IMR-90 (cell line): Measurements from ENCODE around the gene RNF217. TPM values are rescaled to one million over a fixed set of nuclear protein-coding genes. Genes with fewer than 3 reads are reported as not detected.

Source experiments
- ATAC-seq: fragments of 200-7000 bp; cut with Tn5 transposase; 2 replicates; pipeline ENCODE4 v1.9.1; 2020; ENCODE audit warnings: low read depth, mild to moderate bottlenecking, moderate library complexity
- BruUV-seq: library from RNA; stranded (reverse); fragments of 400-500 nt; replicated peaks from 2 replicates; lab custom pipeline; 2021; lab: Mats Ljungman, UMichigan
- CTCF ChIA-PET: fragments of 300-600 bp; formaldehyde crosslinking; extraction: SDS; loops from one replicate; lab custom pipeline; 2021; ENCODE audit warnings: antibody characterized with exemption; lab: Yijun Ruan, JAX
- POLR2A ChIA-PET: fragments of 300-600 bp; sonication (Branson Sonifier 250); formaldehyde crosslinking; loops from one replicate; lab custom pipeline; 2022; ENCODE audit warnings: antibody characterized with exemption; ENCODE audit not compliant: unreplicated experiment; lab: Charles Lee
- DNase-seq: peaks from one replicate; pipeline ENCODE4 v3.0.0; 2013
- H2AFZ ChIP-seq: replicated peaks from 2 replicates; pipeline ENCODE3; 2013; ENCODE audit warnings: low read length, mild to moderate bottlenecking; ENCODE audit not compliant: poor library complexity
- H2AK5ac ChIP-seq: 2 replicates; pipeline ENCODE4 v1.6.1; 2013; ENCODE audit warnings: low read depth, low read length, inconsistent platforms
- H2AK9ac ChIP-seq: replicated peaks from 2 replicates; pipeline ENCODE3; 2013; ENCODE audit warnings: mild to moderate bottlenecking, low read depth, low read length, moderate library complexity; ENCODE audit not compliant: poor library complexity
- H2BK120ac ChIP-seq: 2 replicates; pipeline ENCODE4 v1.6.1; 2013; ENCODE audit warnings: low read depth, low read length, inconsistent platforms
- H2BK15ac ChIP-seq: 3 replicates; pipeline ENCODE4 v1.6.1; 2013; ENCODE audit warnings: low read depth, low read length, inconsistent platforms
- H2BK20ac ChIP-seq: 2 replicates; pipeline ENCODE4 v1.6.1; 2013; ENCODE audit warnings: low read depth, mild to moderate bottlenecking, inconsistent platforms, low read length, moderate library complexity
- H2BK5ac ChIP-seq: 2 replicates; pipeline ENCODE4 v1.6.1; 2013; ENCODE audit warnings: mild to moderate bottlenecking, low read depth, low read length, inconsistent platforms; ENCODE audit not compliant: poor library complexity, severe bottlenecking
- H3K14ac ChIP-seq: replicated peaks from 2 replicates; pipeline ENCODE4 v1.6.1; 2013; ENCODE audit warnings: low read depth, low read length, inconsistent platforms
- H3K18ac ChIP-seq: 2 replicates; pipeline ENCODE4 v1.6.1; 2013; ENCODE audit warnings: low read depth, low read length, control low read depth
- H3K23ac ChIP-seq: 2 replicates; pipeline ENCODE4 v1.6.1; 2013; ENCODE audit warnings: low read depth, low read length, inconsistent platforms
- H3K27ac ChIP-seq: 2 replicates; pipeline ENCODE4 v1.5.1; 2013; ENCODE audit warnings: mild to moderate bottlenecking, control low read depth, low read length; ENCODE audit not compliant: insufficient read depth
- H3K27me3 ChIP-seq: 2 replicates; pipeline ENCODE4 v1.6.1; 2013; ENCODE audit warnings: low read length; ENCODE audit not compliant: control insufficient read depth, insufficient read depth
- H3K36me3 ChIP-seq: 2 replicates; pipeline ENCODE4 v1.6.1; 2013; ENCODE audit warnings: low read length, mixed read lengths; ENCODE audit not compliant: control insufficient read depth, insufficient read depth
- H3K4ac ChIP-seq: 2 replicates; pipeline ENCODE4 v1.6.1; 2013; ENCODE audit warnings: low read depth, low read length, inconsistent platforms
- H3K4me1 ChIP-seq: 2 replicates; pipeline ENCODE4 v1.6.1; 2013; ENCODE audit warnings: low read length, mixed read lengths; ENCODE audit not compliant: control insufficient read depth, insufficient read depth
- H3K4me2 ChIP-seq: 2 replicates; pipeline ENCODE4 v1.6.1; 2013; ENCODE audit warnings: low read depth, mild to moderate bottlenecking, control low read depth, low read length, moderate library complexity
- H3K4me3 ChIP-seq: 2 replicates; pipeline ENCODE4 v1.5.1; 2013; ENCODE audit warnings: low read depth, mild to moderate bottlenecking, control low read depth, low read length, moderate library complexity; ENCODE audit not compliant: insufficient read depth
- H3K56ac ChIP-seq: 2 replicates; pipeline ENCODE4 v1.6.1; 2013; ENCODE audit warnings: low read length, inconsistent platforms; ENCODE audit not compliant: insufficient read depth; ENCODE audit errors: extremely low read depth
- H3K79me1 ChIP-seq, 2 experiments: 2 replicates each; pipeline ENCODE4 v1.6.1; 2013; ENCODE audit warnings: low read length in 2 of 2, inconsistent platforms in 1 of 2, low read depth in 1 of 2
- H3K9ac ChIP-seq: 2 replicates; pipeline ENCODE4 v1.6.1; 2013; ENCODE audit warnings: low read depth, low read length, control low read depth
- H3K9me1 ChIP-seq: 2 replicates; pipeline ENCODE4 v1.6.1; 2013; ENCODE audit warnings: low read length, inconsistent platforms; ENCODE audit not compliant: insufficient read depth
- H3K9me3 ChIP-seq: 2 replicates; pipeline ENCODE4 v1.6.1; 2013; ENCODE audit warnings: low read length; ENCODE audit not compliant: control insufficient read depth, insufficient read depth
- H4K20me1 ChIP-seq: 2 replicates; pipeline ENCODE4 v1.6.1; 2013; ENCODE audit warnings: low read length, inconsistent platforms; ENCODE audit not compliant: insufficient read depth
- H4K5ac ChIP-seq: 2 replicates; pipeline ENCODE4 v1.6.1; 2013; ENCODE audit warnings: mild to moderate bottlenecking, low read depth, low read length, control low read depth
- H4K8ac ChIP-seq, 2 experiments: 2 replicates each; pipeline ENCODE4 v1.6.1; 2013; ENCODE audit warnings: low read depth in 2 of 2, low read length in 2 of 2, control low read depth in 1 of 2, inconsistent platforms in 1 of 2
- H4K91ac ChIP-seq: 2 replicates; pipeline ENCODE4 v1.6.1; 2013; ENCODE audit warnings: low read depth, low read length, inconsistent platforms; ENCODE audit not compliant: insufficient read depth
- BHLHE40 ChIP-seq: fragments of 150-350 bp; IDR thresholded peaks from 2 replicates; pipeline ENCODE4 v1.6.1; 2016; ENCODE audit warnings: mild to moderate bottlenecking, low read depth, low read length
- CTCF ChIP-seq: conservative IDR thresholded peaks from 2 replicates; pipeline ENCODE4 v1.5.1; 2012; ENCODE audit warnings: mild to moderate bottlenecking, low read depth, low read length, improper control_type of control experiment
- FOS ChIP-seq: fragments of 150-350 bp; IDR thresholded peaks from 2 replicates; pipeline ENCODE4 v1.6.1; 2016; ENCODE audit warnings: low read depth, low read length
- NFE2L2 ChIP-seq: fragments of 150-350 bp; IDR thresholded peaks from 2 replicates; pipeline ENCODE4 v1.6.1; 2016; ENCODE audit warnings: low read depth, mild to moderate bottlenecking, low read length
- POLR2A ChIP-seq: IDR thresholded peaks from 2 replicates; pipeline ENCODE4 v1.6.1; 2012; ENCODE audit warnings: mild to moderate bottlenecking, low read depth, low read length
- RCOR1 ChIP-seq: IDR thresholded peaks from 2 replicates; pipeline ENCODE4 v1.6.1; 2012; ENCODE audit warnings: mild to moderate bottlenecking, low read length, improper control_type of control experiment; ENCODE audit not compliant: insufficient replicate concordance
- RFX5 ChIP-seq: IDR thresholded peaks from 2 replicates; pipeline ENCODE4 v1.8.0; 2012; ENCODE audit warnings: low read depth, mild to moderate bottlenecking, low read length, moderate library complexity
- USF2 ChIP-seq: fragments of 150-350 bp; IDR thresholded peaks from 2 replicates; pipeline ENCODE4 v1.6.1; 2017; ENCODE audit warnings: mild to moderate bottlenecking, antibody characterized with exemption, low read length, low read depth
- WGBS, 2 experiments: methylation state at CpG; one replicate each; pipeline versions ENCODE4 v1.1.5 to v1.1.7; 2013; ENCODE audit warnings: missing lambda C conversion rate in 2 of 2; ENCODE audit not compliant: insufficient read length in 1 of 2; ENCODE audit errors: extremely low coverage in 2 of 2; 5-methylcytosine and 5-hydroxymethylcytosine counted together
- dilution Hi-C: fragments of 300-500 bp; cut with HindIII; formaldehyde crosslinking; loops from one replicate; pipeline ENCODE4 v1.14.3; 2018; ENCODE audit warnings: low sequenced_read_pairs; ENCODE audit not compliant: unreplicated experiment
- in situ Hi-C: fragments of 300-500 bp; cut with MboI; formaldehyde crosslinking; loops from 3 replicates; pipeline ENCODE4 v1.14.3; 2019; ENCODE audit warnings: low sequenced_read_pairs, inconsistent platforms, mixed read lengths
- intact Hi-C: fragments of 100-400 bp; cut with micrococcal nuclease; formaldehyde crosslinking; loops from 2 replicates; pipeline ENCODE4 v1.10.0; 2022
- polyA plus RNA-seq, 3 experiments: library from polyadenylated mRNA; depleted of rRNA; stranded (reverse); fragments of >200 nt; gene quantifications; 2 replicates each; pipeline ENCODE4 v1.2.3, GENCODE V29; 2012; ENCODE audit warnings: low replicate concordance in 1 of 3
- total RNA-seq: library from RNA; depleted of rRNA; stranded (reverse); fragments of >200 nt; gene quantifications from 2 replicates; pipeline ENCODE4 v1.2.3, GENCODE V29; 2012

Gene RNF217
- total and polyA plus RNA-seq, 2 of the 4 experiments (the other 2 are of a cell fraction): 11.7 to 20.4 TPM

- peaks cover 32 to 45% of the 10 kb centered on the region in 2 experiments for H3K79me1 ChIP-seq
- in situ Hi-C loops: no loop called here
- no peak overlapping the region for H2BK5ac ChIP-seq
- no peak overlapping the region for H3K4ac ChIP-seq
- no peaks in the 10 kb centered on the region for H3K9me3 ChIP-seq
- no peak overlapping the region for H4K91ac ChIP-seq
- peaks cover 7% of the 10 kb centered on the region for H3K9me1 ChIP-seq
- H2BK20ac ChIP-seq: no peak overlapping the region
- DNase-seq (no peak), ATAC-seq (no peak)
- H4K20me1 ChIP-seq: no peaks in the 10 kb centered on the region
- H3K56ac ChIP-seq: no peak overlapping the region
- H3K4me1 ChIP-seq: peaks cover 3% of the 10 kb centered on the region; the same call in 1 of the 2 replicates
- no peak overlapping the region for H2AK9ac ChIP-seq
- BruUV-seq: no TSS peak
- no peak overlapping the region for H3K4me2 ChIP-seq
- no peak for TF ChIP-seq NFE2L2
- TF ChIP-seq RCOR1: no peak
- TF ChIP-seq FOS: no peak
- TF ChIP-seq BHLHE40: no peak
- TF ChIP-seq CTCF: no peak
- no peak for TF ChIP-seq RFX5
- TF ChIP-seq POLR2A: no peak
- no peak for TF ChIP-seq USF2
- H3K36me3 ChIP-seq: peaks cover 22% of the 10 kb centered on the region
- CTCF ChIA-PET: no interaction called here
- no peak overlapping the region for H3K4me3 ChIP-seq
- H4K5ac ChIP-seq: no peak overlapping the region
- no peak overlapping the region for H2BK15ac ChIP-seq
- no peak overlapping the region for H2AK5ac ChIP-seq
- no peak overlapping the region for H3K27ac ChIP-seq
- H2BK120ac ChIP-seq: no peak overlapping the region
- no peak overlapping the region for H3K23ac ChIP-seq
- WGBS, 2 experiments: no CpG with 5 or more reads among the region's 4 CpGs
- no peak overlapping the region for H4K8ac ChIP-seq
- no peak overlapping the region for H2AFZ ChIP-seq
- intact Hi-C loops: no loop called here
- no peak overlapping the region for H3K9ac ChIP-seq
- no peak overlapping the region for H3K14ac ChIP-seq
- H3K27me3 ChIP-seq: no peaks in the 10 kb centered on the region
- dilution Hi-C loops: no loop called here
- POLR2A ChIA-PET: no interaction called here
- H3K18ac ChIP-seq: no peak overlapping the region
Observed at GRCh38 chr6:125075741-125076481, 113.7 kb downstream of the RNF217 start.
